H9 (cell line): ENCODE data around the gene ERFL. TPM values are rescaled to one million over a fixed set of nuclear protein-coding genes. Genes with fewer than 3 reads are reported as not detected.

Experiments
- DNase-seq: peaks from one replicate; pipeline ENCODE4 v3.0.0-alpha.2; 2017
- H2AFZ ChIP-seq: one replicate; pipeline ENCODE4 v1.6.1; 2013; ENCODE audit warnings: mild to moderate bottlenecking, low read length, control low read depth, moderate library complexity
- H2AK5ac ChIP-seq: 2 replicates; pipeline ENCODE4 v1.6.1; 2013; ENCODE audit warnings: low read length, control low read depth, mixed read lengths; ENCODE audit not compliant: insufficient read length
- H2BK120ac ChIP-seq: one replicate; pipeline ENCODE4 v1.6.1; 2013; ENCODE audit warnings: low read depth, mild to moderate bottlenecking, low read length, control low read depth, inconsistent platforms; ENCODE audit not compliant: poor library complexity, severe bottlenecking
- H2BK12ac ChIP-seq: 2 replicates; pipeline ENCODE4 v1.6.1; 2013; ENCODE audit warnings: low read length, control low read depth, mixed read lengths, low read depth; ENCODE audit not compliant: insufficient read length
- H2BK15ac ChIP-seq: 2 replicates; pipeline ENCODE4 v1.6.1; 2013; ENCODE audit warnings: low read depth, low read length, control low read depth
- H2BK20ac ChIP-seq: one replicate; pipeline ENCODE4 v1.6.1; 2013; ENCODE audit warnings: low read depth, mild to moderate bottlenecking, low read length, control low read depth, inconsistent platforms; ENCODE audit not compliant: poor library complexity, severe bottlenecking
- H2BK5ac ChIP-seq: 2 replicates; pipeline ENCODE4 v1.6.1; 2013; ENCODE audit warnings: low read length, control low read depth, mixed read lengths; ENCODE audit not compliant: insufficient read length
- H3K14ac ChIP-seq: 2 replicates; pipeline ENCODE4 v1.6.1; 2013; ENCODE audit warnings: low read length, control low read depth; ENCODE audit not compliant: insufficient read depth
- H3K18ac ChIP-seq: 2 replicates; pipeline ENCODE4 v1.6.1; 2013; ENCODE audit warnings: low read depth, mild to moderate bottlenecking, mixed read lengths, low read length, control low read depth; ENCODE audit not compliant: insufficient read length
- H3K23ac ChIP-seq: 2 replicates; pipeline ENCODE4 v1.6.1; 2013; ENCODE audit warnings: low read length, control low read depth, mixed read lengths, low read depth; ENCODE audit not compliant: insufficient read length
- H3K23me2 ChIP-seq: 2 replicates; pipeline ENCODE4 v1.6.1; 2013; ENCODE audit warnings: low read depth, mild to moderate bottlenecking, mixed read lengths, low read length, control low read depth; ENCODE audit not compliant: insufficient read length, poor library complexity, severe bottlenecking
- H3K27ac ChIP-seq: 2 replicates; pipeline ENCODE4 v1.5.1; 2013; ENCODE audit warnings: low read length, control low read depth, mixed read lengths, low read depth; ENCODE audit not compliant: insufficient read length
- H3K27me3 ChIP-seq: 2 replicates; pipeline ENCODE4 v1.6.1; 2013; ENCODE audit warnings: low read length, control low read depth, inconsistent platforms; ENCODE audit not compliant: insufficient read depth
- H3K4ac ChIP-seq: 2 replicates; pipeline ENCODE4 v1.6.1; 2013; ENCODE audit warnings: low read depth, mild to moderate bottlenecking, control low read depth, inconsistent platforms, low read length, moderate library complexity
- H3K4me1 ChIP-seq: 2 replicates; pipeline ENCODE4 v1.6.1; 2013; ENCODE audit warnings: low read length, control low read depth, inconsistent platforms; ENCODE audit not compliant: insufficient read depth
- H3K4me2 ChIP-seq: 2 replicates; pipeline ENCODE4 v1.6.1; 2013; ENCODE audit warnings: low read length, control low read depth, mixed read lengths; ENCODE audit not compliant: insufficient read length, insufficient read depth
- H3K56ac ChIP-seq: 2 replicates; pipeline ENCODE4 v1.6.1; 2013; ENCODE audit warnings: low read depth, mild to moderate bottlenecking, mixed read lengths, low read length, control low read depth; ENCODE audit not compliant: insufficient read length
- H3K79me1 ChIP-seq: 2 replicates; pipeline ENCODE4 v1.6.1; 2013; ENCODE audit warnings: low read depth, mild to moderate bottlenecking, moderate library complexity, low read length, control low read depth, inconsistent platforms; ENCODE audit not compliant: insufficient read depth, poor library complexity, severe bottlenecking
- H3K79me2 ChIP-seq: 2 replicates; pipeline ENCODE4 v1.6.1; 2013; ENCODE audit warnings: low read length, control low read depth, inconsistent platforms; ENCODE audit not compliant: insufficient read depth
- H3K9ac ChIP-seq: 2 replicates; pipeline ENCODE4 v1.6.1; 2013; ENCODE audit warnings: low read length, control low read depth, mixed read lengths; ENCODE audit not compliant: insufficient read length; ENCODE audit errors: extremely low read depth
- H3K9me3 ChIP-seq: one replicate; pipeline ENCODE4 v1.6.1; 2013; ENCODE audit warnings: low read depth, low read length, inconsistent platforms; ENCODE audit not compliant: control insufficient read depth
- H3T11ph ChIP-seq: one replicate; pipeline ENCODE4 v1.6.1; 2013; ENCODE audit warnings: mild to moderate bottlenecking, low read length, control low read depth, inconsistent platforms
- H4K20me1 ChIP-seq: one replicate; pipeline ENCODE4 v1.6.1; 2013; ENCODE audit not compliant: control insufficient read depth, insufficient read length, insufficient read depth
- H4K5ac ChIP-seq: 2 replicates; pipeline ENCODE4 v1.6.1; 2013; ENCODE audit warnings: low read depth, mild to moderate bottlenecking, mixed read lengths, low read length, control low read depth; ENCODE audit not compliant: insufficient read length
- H4K8ac ChIP-seq: replicated peaks from 2 replicates; pipeline ENCODE4 v1.6.1; 2013; ENCODE audit warnings: low read length, control low read depth, mixed read lengths, low read depth; ENCODE audit not compliant: insufficient read length
- H4K91ac ChIP-seq: 2 replicates; pipeline ENCODE4 v1.6.1; 2013; ENCODE audit warnings: low read depth, mild to moderate bottlenecking, moderate library complexity, mixed read lengths, low read length, control low read depth; ENCODE audit not compliant: insufficient read length
- H3K27ac Mint-ChIP-seq, 3 experiments: 2 replicates in 2 of 3; 3 replicates in 1 of 3; pipeline ENCODE4 v1.8.0; 2020 to 2021; ENCODE audit warnings: mixed read lengths in 3 of 3, mild to moderate bottlenecking in 1 of 3, moderate library complexity in 1 of 3
- H3K27me3 Mint-ChIP-seq: 2 replicates; pipeline ENCODE4 v1.8.0; 2021; ENCODE audit warnings: low read depth, mild to moderate bottlenecking, moderate library complexity, mixed read lengths
- H3K36me3 Mint-ChIP-seq, 3 experiments: 2 replicates in 2 of 3; 3 replicates in 1 of 3; pipeline ENCODE4 v1.8.0; 2020 to 2021; ENCODE audit warnings: low read depth in 3 of 3, mixed read lengths in 3 of 3; ENCODE audit not compliant: insufficient read depth in 1 of 3
- H3K4me1 Mint-ChIP-seq, 2 experiments: 2 replicates each; pipeline ENCODE4 v1.8.0; 2020; ENCODE audit warnings: mixed read lengths in 2 of 2
- H3K4me3 Mint-ChIP-seq, 2 experiments: 2 replicates in 1 of 2; 3 replicates in 1 of 2; pipeline ENCODE4 v1.8.0; 2020 to 2021; ENCODE audit warnings: mild to moderate bottlenecking in 2 of 2, mixed read lengths in 2 of 2, moderate library complexity in 1 of 2
- H3K9me3 Mint-ChIP-seq, 2 experiments: 2 replicates in 1 of 2; 3 replicates in 1 of 2; pipeline ENCODE4 v1.8.0; 2020; ENCODE audit warnings: mild to moderate bottlenecking in 2 of 2, mixed read lengths in 2 of 2, moderate library complexity in 1 of 2
- CTCF ChIP-seq: fragments of 200-600 bp; sonication (generic); conservative IDR thresholded peaks from 3 replicates; pipeline ENCODE4 v1.8.0; 2021; ENCODE audit warnings: antibody characterized with exemption, mild to moderate bottlenecking
- WGBS: extraction: QIAGEN DNeasy Blood & Tissue Kit; methylation state at CpG from one replicate; pipeline ENCODE4 v1.1.7; 2013; ENCODE audit warnings: missing lambda C conversion rate, low lambda C conversion rate, mixed read lengths; ENCODE audit not compliant: insufficient read length; ENCODE audit errors: extremely low coverage; 5-methylcytosine and 5-hydroxymethylcytosine counted together
- total RNA-seq: library from RNA; stranded (reverse); gene quantifications from 2 replicates; pipeline ENCODE4 v1.2.1, GENCODE V29; 2021

Gene ERFL
- total RNA-seq, 1 experiment from 2014 or later, result 0.22 TPM

- no peak for TF ChIP-seq CTCF
- Histone ChIP-seq H3K27ac (no peak overlapping the region), H4K5ac (no peak overlapping the region), H3K27me3 (no peaks in the 10 kb centered on the region), H3K79me2 (no peaks in the 10 kb centered on the region), H2AFZ (no peak overlapping the region), H3K9ac (peak overlapping the region; percentile 62), H4K91ac (no peak overlapping the region), H3K4ac (no peak overlapping the region), H2BK5ac (no peak overlapping the region), H3K4me1 (no peaks in the 10 kb centered on the region), H2BK120ac (no peak overlapping the region), H3K23ac (no peak overlapping the region), H4K8ac (no peak overlapping the region), H2BK20ac (no peak overlapping the region), H3K4me2 (peak overlapping the region; percentile 54), H2BK12ac (no peak overlapping the region), H3K14ac (peak overlapping the region; percentile 37; the same call in 1 of the 2 replicates), H2BK15ac (no peak overlapping the region), H3K56ac (no peak overlapping the region), H3K9me3 (no peaks in the 10 kb centered on the region), H3K79me1 (no peaks in the 10 kb centered on the region), H3K23me2 (no peaks in the 10 kb centered on the region), H4K20me1 (peaks cover 3% of the 10 kb centered on the region), H2AK5ac (no peak overlapping the region), H3T11ph (no peak overlapping the region), H3K18ac (peak overlapping the region; percentile 59)
- Mint-ChIP-seq H3K27me3 (no peaks in the 10 kb centered on the region), H3K27ac (peak overlapping the region; percentile 71 to 81 (median 80); a peak in 4 of 7 replicates), H3K4me1 (peaks cover 16 to 22% of the 10 kb centered on the region in 2 experiments), H3K4me3 (peak overlapping the region; percentile 73 to 82), H3K36me3 (peaks cover 4 to 21% (median 5%) of the 10 kb centered on the region in 3 experiments; a peak in 5 of 7 replicates), H3K9me3 (no peaks in the 10 kb centered on the region)
- WGBS, result no CpG with 5 or more reads among the region's 43 CpGs
- peak; percentile 93 for DNase-seq
Observed at GRCh38 chr19:41958367-41959055, 30.3 kb upstream of the ERFL start.
